A673 (cell line): Measurements from ENCODE around the gene PHKA2. TPM values are rescaled to one million over a fixed set of nuclear protein-coding genes. Genes with fewer than 3 reads are reported as not detected.

Experiments
- BruUV-seq: library from RNA; stranded (reverse); fragments of 400-500 nt; replicated peaks from 2 replicates; lab custom pipeline; 2021; lab: Mats Ljungman, UMichigan
- CTCF ChIA-PET: fragments of 300-600 bp; sonication (Branson Sonifier 250); formaldehyde crosslinking; loops from one replicate; lab custom pipeline; 2022; ENCODE audit warnings: antibody characterized with exemption; lab: Charles Lee
- POLR2A ChIA-PET: fragments of 300-600 bp; sonication (Branson Sonifier 250); formaldehyde crosslinking; loops from one replicate; lab custom pipeline; 2022; ENCODE audit warnings: antibody characterized with exemption; ENCODE audit not compliant: low non-redundant PET; lab: Charles Lee
- DNase-seq: peaks from one replicate; pipeline ENCODE4 v3.0.0-alpha.2; 2015; ENCODE audit warnings: low spot score
- H3K27ac ChIP-seq: fragments of 200-600 bp; sonication (generic); 2 replicates; pipeline ENCODE4 v1.5.1; 2016; ENCODE audit warnings: mixed run types, low read depth, mild to moderate bottlenecking, mixed read lengths, antibody characterized with exemption, low read length; ENCODE audit not compliant: poor library complexity, severe bottlenecking
- H3K27me3 ChIP-seq: fragments of 200-600 bp; sonication (generic); replicated peaks from 2 replicates; pipeline ENCODE4 v1.6.1; 2017; ENCODE audit warnings: mixed run types, low read depth, mild to moderate bottlenecking, mixed read lengths, antibody characterized with exemption, low read length; ENCODE audit not compliant: insufficient read depth, poor library complexity
- H3K36me3 ChIP-seq: fragments of 200-600 bp; sonication (generic); 2 replicates; pipeline ENCODE4 v1.6.1; 2016; ENCODE audit warnings: mixed run types, mild to moderate bottlenecking, mixed read lengths, antibody characterized with exemption, low read length; ENCODE audit not compliant: insufficient read depth, poor library complexity, severe bottlenecking
- H3K4me1 ChIP-seq: fragments of 200-600 bp; sonication (generic); 2 replicates; pipeline ENCODE4 v1.6.1; 2017; ENCODE audit warnings: mixed run types, mild to moderate bottlenecking, mixed read lengths, antibody characterized with exemption, low read length; ENCODE audit not compliant: insufficient read depth, poor library complexity, severe bottlenecking
- H3K4me3 ChIP-seq: fragments of 200-600 bp; sonication (generic); 2 replicates; pipeline ENCODE4 v1.5.1; 2016; ENCODE audit warnings: low read depth, mixed run types, mild to moderate bottlenecking, mixed read lengths, low read length; ENCODE audit not compliant: poor library complexity, severe bottlenecking
- H3K9me3 ChIP-seq: fragments of 200-600 bp; sonication (generic); 2 replicates; pipeline ENCODE4 v1.6.1; 2016; ENCODE audit warnings: mixed run types, low read depth, mild to moderate bottlenecking, mixed read lengths, antibody characterized with exemption, low read length; ENCODE audit not compliant: poor library complexity, severe bottlenecking
- CTCF ChIP-seq: fragments of 300-800, 200-600 bp; sonication (generic); conservative IDR thresholded peaks from 2 replicates; pipeline ENCODE4 v1.5.1; 2017; ENCODE audit warnings: low read depth, mild to moderate bottlenecking, antibody characterized with exemption, low read length, moderate library complexity, mixed read lengths
- EZH2 ChIP-seq: fragments of 200-600 bp; sonication (generic); IDR thresholded peaks from 2 replicates; pipeline ENCODE4 v1.6.1; 2017; ENCODE audit warnings: borderline replicate concordance, low read depth, mild to moderate bottlenecking, mixed read lengths, antibody characterized with exemption, low read length; ENCODE audit not compliant: poor library complexity, severe bottlenecking
- intact Hi-C: fragments of 100-400 bp; cut with micrococcal nuclease; formaldehyde crosslinking; loops from one replicate; pipeline ENCODE4 v1.10.0; 2022; ENCODE audit not compliant: unreplicated experiment
- total RNA-seq: library from RNA; stranded (reverse); gene quantifications from 2 replicates; pipeline ENCODE4 v1.2.3, GENCODE V29; 2021

Gene PHKA2
- total RNA-seq, 1 experiment from 2014 or later, result 31.4 TPM

DNA sequence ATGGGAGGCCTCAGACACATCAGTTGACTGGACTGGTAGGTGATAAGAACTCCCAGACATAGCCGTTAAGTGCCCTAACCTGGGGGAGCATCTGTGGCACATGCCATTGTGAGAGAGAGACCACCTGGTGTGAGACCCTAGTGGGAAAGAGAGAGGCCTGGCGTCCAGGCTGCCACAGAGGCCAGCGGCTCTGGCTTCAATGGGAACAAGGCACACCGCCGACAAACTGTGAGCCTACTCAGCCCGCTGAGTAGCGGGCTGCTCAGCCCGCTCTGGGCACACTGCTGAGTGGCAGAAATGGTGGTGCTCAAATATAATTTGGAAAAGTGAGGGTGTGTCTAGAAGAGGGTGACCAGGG, 34.0 kb downstream of the PHKA2 start:
- Histone ChIP-seq H3K4me3 (no peak overlapping the region), H3K9me3 (no peaks in the 10 kb centered on the region), H3K27me3 (no peaks in the 10 kb centered on the region), H3K36me3 (no peaks in the 10 kb centered on the region), H3K4me1 (no peaks in the 10 kb centered on the region), H3K27ac (no peak overlapping the region)
- TF ChIP-seq EZH2, result no peak
- no peak for TF ChIP-seq CTCF
- ChIA-PET CTCF (no interaction called here), POLR2A (no interaction called here)
- intact Hi-C loops, result no loop called here
- no TSS peak for BruUV-seq
- DNase-seq, result no peak

GRCh38 chrX:18949291-18949943, 34.5 kb downstream of the PHKA2 start:
- Histone ChIP-seq H3K4me3 (no peak overlapping the region), H3K9me3 (no peaks in the 10 kb centered on the region), H3K4me1 (no peaks in the 10 kb centered on the region), H3K36me3 (no peaks in the 10 kb centered on the region), H3K27ac (no peak overlapping the region), H3K27me3 (no peaks in the 10 kb centered on the region)
- BruUV-seq, result no TSS peak
- ChIA-PET POLR2A (no interaction called here), CTCF (no interaction called here)
- TF ChIP-seq EZH2 (no peak), CTCF (no peak)
- DNase-seq, result no peak
- intact Hi-C loops, result no loop called here

- Histone ChIP-seq H3K9me3 (no peaks in the 10 kb centered on the region), H3K27ac (no peak overlapping the region), H3K4me3 (no peak overlapping the region), H3K36me3 (no peaks in the 10 kb centered on the region), H3K27me3 (no peaks in the 10 kb centered on the region), H3K4me1 (no peaks in the 10 kb centered on the region)
- TF ChIP-seq EZH2 (no peak), CTCF (no peak)
- CTCF ChIA-PET, result no interaction called here
- BruUV-seq, result no TSS peak
- POLR2A ChIA-PET, result no interaction called here
- intact Hi-C loops, result no loop called here
- no peak for DNase-seq
These were observed 37.3 kb downstream of the PHKA2 start for GRCh38 chrX:18946611-18947010.
